H4 (cell line): ENCODE data around the gene CACNA1D. TPM values are rescaled to one million over a fixed set of nuclear protein-coding genes. Genes with fewer than 3 reads are reported as not detected.
"Not testable (repeated sequence)": the region's sequence is repeated elsewhere in the genome, so short reads cannot be mapped to it uniquely, and the experiment has no call there.

Experiments
- DNase-seq: peaks from one replicate; pipeline ENCODE4 v3.0.0-alpha.2; 2015; ENCODE audit warnings: low spot score
- total RNA-seq: library from RNA; depleted of rRNA; stranded (reverse); fragments of >200 nt; shearing (Covaris generic); gene quantifications from 2 replicates; pipeline ENCODE4 v1.2.3, GENCODE V29; 2014; rRNA removed

CACNA1D gene
- total RNA-seq = 1.3 and 1.4 TPM in 2 replicates

DNA sequence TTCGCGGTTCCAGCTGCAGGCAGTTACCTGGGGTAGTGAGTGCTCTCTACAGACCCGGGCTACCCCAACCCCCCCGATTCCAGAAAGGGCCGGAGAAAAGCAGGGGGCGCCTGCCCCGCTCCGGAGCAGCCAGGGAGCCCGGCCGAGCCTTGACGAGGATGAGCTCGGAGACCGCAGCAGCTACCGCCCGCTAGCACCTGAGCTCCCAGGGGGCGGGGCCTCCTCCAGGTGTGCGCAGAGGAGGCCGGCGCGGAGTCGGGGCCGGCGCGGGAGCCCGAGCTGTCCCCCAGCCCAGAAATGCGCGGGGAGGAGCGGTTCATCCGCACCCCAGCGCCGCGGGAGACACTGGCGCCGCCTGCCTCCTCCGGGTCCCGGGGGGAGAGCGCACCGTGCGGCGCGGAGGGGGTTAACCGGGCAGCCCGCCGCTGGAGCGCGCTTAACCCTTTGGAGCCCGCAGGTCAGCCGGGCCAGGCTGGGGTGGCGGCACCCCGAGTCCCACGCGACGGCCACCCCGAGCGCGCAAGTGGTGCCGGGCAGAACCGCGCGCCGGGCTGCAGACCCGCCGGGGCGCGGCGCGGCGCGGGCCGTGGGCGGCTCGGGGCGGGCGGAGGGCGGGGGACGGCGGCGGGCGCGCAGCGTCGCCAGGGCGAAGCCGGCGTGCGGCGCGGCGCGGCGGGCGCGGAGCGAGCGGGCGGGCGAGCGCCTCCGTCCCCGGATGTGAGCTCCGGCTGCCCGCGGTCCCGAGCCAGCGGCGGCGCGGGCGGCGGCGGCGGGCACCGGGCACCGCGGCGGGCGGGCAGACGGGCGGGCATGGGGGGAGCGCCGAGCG is at the start of gene CACNA1D:
TSS of gene CACNA1D (plus strand) at position 649 of the 829 bp plus-strand sequence. CDS start 556 bp downstream, outside the sequence.
- DNase-seq = no peak

DNA sequence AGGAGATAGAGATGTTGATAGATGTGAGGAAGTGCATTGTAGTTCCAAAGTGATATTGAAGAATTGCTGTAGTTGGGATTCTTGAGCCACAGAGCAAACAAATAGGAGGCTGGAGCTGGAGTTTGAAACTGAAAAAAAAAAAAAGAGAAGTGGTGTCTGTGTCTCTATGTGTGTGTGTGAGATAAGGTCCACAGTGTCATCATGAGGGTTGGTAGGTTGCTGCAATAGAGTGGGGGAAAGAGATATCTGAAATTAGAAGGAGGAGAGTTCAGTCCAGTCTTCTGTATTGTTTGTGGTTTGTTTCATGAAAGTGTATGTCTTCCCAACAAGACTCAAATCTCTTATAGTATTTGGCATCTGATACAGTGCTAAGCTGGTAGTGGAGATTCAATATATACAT is 37.3 kb upstream of the CACNA1D start:
- no peak for DNase-seq

DNA sequence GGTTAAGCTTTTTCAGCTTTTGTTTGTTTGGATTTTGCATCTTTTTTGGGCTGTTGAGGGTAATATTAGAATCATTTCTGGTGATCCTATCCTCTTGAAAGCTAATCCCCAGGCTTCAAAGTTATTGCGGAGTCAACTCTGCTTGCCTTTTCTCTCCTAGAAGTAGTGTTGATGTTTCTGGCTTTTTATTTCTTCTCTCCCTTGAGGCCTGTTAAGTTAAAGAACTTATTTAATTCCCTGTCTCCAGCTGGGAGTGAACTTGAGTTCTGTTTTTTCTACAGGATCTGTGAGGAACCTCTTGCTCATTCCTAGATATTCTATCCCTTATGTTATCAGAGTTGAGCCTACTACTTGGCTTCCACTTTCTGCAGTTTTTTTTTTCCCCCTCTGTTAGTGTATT is 34.1 kb upstream of the CACNA1D start:
- no peak for DNase-seq

- no peak for DNase-seq
Measured at GRCh38 chr3:53464424-53464823, 30.0 kb upstream of the CACNA1D start.

- not testable (repeated sequence) for DNase-seq
Measured at GRCh38 chr3:53469758-53470157, 24.7 kb upstream of the CACNA1D start.

- DNase-seq = no peak
Measured at GRCh38 chr3:53473422-53473821, 21.0 kb upstream of the CACNA1D start.

GRCh38 chr3:53476372-53476771 is 18.0 kb upstream of the CACNA1D start:
- DNase-seq = not testable (repeated sequence)

- not testable (repeated sequence) for DNase-seq
Measured at GRCh38 chr3:53477689-53478088, 16.7 kb upstream of the CACNA1D start.

DNA sequence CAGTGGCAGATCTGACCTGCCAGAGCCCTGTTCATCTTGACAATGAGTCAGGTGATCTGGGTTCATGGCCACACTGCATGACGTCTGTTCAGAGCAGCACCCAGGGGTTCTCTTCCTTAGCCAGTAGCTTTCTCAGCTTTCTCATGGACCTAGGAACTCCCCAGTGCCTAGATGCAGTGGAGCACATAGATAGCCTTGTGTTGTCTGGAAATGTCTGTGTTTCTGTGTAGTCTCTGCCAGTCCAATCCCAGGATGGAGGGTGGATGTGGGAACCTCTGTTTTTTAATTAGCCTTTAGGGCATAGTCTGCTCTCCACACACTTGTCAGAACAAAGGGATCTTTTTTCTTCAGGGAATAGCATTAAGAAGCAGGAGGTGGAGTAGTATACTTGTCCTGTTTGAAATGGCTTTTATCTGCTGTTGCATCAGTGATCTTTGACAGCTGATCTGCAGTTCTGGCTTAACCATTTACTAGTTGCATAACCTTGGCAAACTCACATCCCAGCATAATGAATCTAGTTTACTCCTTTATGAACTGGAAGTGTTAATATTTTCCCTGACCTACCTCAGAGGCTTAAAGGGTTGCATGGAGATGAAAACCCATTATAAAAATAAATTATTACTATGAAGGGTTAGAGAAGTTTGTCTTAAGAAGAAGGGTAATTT is 16.1 kb upstream of the CACNA1D start:
- no peak for DNase-seq

DNA sequence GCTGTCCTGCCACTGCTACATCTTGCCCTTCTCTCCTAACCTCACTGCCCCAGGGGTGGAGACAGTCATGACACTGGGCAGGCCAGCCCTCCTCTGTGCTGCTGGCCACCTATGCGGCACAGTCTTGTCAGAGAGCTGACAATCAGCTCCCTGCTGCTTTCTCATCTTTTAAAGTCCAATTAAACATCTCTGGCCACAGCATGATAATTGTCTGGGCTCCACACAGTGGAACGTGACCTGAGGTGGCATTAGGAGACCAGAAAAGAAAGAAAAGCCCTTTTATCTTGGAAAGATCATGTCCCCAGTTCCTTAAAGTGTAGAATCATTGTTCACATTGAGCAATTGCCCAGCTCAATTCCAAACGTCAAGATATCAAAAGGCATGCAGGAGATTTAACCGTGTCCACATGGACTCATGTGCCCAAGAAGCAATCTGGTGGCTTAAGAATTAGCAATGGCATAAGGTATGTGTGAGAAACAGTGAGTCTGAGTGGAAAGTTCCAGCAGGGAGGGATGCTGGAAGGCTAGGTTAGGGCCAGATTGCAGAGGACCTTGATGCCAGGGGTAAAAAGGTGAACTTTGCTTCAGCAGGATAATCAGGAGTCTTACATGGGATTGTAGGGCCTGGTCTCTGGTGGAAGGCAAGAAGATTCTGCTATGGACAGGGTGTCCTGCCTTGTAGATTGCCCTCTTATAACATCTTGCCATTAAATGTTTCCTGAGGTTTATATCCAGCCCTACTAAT is 15.3 kb upstream of the CACNA1D start:
- DNase-seq = no peak

DNA sequence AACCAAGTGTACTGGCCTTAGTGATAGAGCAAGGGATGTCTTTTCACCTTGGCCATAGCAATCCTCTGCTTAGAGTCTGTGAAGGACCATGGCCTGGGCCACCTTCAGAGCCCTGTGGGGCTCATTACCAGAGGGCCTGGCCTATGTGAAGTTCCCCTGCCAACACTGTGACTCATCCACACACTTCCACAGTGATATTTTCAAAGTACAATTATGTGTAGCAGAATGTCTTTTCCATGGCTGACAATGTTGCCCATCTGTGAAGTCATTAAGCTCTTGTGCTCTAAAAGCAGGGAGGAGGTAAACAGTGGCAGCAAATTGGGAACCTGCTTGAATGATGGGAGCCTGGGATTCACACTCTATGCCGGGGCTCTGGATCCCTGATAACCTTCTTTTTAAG is 12.2 kb upstream of the CACNA1D start:
- no peak for DNase-seq

DNA sequence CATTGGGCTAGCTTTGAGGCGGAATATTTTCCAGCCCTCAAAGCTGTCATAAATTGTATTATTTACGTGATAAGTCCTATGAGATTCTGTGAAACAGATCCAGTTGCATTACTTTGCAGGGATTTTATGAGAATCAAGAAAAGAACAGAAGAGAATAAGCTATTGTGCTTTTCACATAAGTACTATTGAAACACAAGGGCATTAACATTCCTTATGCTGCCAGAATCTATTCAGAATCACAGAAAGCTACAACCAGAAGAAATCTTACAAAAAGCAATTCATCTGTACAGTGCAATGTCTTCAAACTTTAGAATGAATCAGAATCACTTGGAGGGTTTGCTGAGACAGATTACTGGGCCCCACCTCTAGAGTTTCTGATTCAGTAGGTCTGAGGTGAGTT is 10.6 kb upstream of the CACNA1D start:
- no peak for DNase-seq

- DNase-seq = no peak
Measured at GRCh38 chr3:53484984-53485383, 9.4 kb upstream of the CACNA1D start.

- DNase-seq = no peak
Measured at GRCh38 chr3:53485675-53486403, 8.6 kb upstream of the CACNA1D start.

DNA sequence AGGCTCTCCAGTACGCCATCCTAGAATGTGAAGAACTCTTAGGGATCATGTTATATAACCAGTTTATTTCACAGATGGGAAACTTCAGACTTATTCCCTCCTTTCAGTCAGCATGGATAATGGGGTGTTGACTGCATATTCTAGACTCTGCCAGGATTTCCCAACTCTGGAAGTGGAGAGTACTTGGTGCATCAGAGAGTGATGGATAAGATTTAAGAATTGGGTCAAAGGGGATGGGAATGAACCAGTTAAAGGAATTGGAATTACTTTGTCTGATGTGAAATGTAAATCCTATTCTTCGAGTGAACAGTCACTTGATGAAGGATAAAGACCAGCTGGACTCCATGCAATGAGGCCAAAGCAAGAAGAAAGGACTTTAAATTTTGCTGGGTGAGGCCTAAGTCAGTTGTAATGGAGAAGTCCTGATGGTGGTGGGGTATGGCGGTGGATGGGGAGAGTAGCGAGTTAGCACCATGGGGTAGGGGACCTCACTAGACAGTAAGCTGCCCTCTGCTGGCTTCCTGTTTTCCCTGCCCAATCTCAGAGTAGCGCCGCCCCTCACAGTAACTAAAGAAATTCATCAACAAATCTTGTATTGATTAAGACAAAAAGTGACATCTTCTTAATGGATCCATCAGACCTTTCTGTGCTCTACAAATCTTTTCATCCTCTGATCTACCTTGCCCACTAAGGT is 7.3 kb upstream of the CACNA1D start:
- no peak for DNase-seq

DNA sequence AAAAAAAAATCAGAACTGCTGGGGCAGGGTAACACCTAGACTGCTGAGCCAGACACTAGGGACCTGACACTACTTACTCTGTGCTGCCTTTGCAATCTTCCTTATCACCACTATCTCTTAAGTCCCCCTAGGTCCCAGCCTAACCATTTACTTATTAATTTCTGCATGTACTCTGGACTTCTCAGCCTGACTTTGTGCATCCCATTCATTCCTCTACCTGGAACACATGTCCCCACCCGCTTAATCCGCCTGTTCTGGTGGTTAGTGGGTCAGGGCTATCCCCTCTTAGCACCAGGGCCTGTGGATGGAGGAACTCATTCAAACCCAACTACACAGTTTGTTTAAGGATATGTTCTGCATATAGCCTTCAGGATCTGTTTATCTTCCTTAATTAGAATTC is 5.0 kb upstream of the CACNA1D start:
- no peak for DNase-seq

DNA sequence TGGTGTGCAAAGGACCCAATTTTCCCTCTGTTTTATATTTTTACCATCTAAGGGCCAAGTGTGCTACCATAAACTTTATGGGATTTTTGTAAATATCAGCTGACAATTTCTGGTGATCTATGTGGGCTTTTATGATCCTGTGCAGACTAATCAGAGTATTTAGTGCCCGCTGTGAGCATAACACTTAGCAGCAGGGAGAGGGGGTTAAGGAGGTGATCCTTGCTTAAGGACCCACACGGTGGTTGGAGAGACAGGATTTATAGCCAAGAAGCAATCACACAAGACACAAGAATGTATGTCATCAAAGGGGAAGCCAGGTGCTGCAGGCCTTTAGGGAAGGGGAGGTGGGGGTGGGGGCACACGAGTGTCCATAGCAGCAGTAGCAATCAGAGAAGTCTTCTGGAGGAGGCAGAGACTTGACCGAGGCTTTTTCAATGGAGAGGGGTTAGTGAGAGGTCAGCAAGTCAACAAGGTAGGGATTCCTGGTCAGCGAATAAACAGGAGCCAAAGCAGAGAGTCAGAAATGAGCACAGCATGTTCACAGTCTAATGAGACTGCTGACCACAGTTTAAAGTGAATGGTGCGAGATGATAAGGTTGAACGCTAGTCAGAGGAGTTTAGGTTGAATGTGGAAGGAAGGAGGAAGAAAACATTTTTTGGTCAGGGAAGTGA is 4.5 kb upstream of the CACNA1D start:
- no peak for DNase-seq

- no peak for DNase-seq
Measured at GRCh38 chr3:53490459-53490968, 3.9 kb upstream of the CACNA1D start.

GRCh38 chr3:53491276-53491675 is 3.1 kb upstream of the CACNA1D start:
- DNase-seq = no peak

GRCh38 chr3:53493595-53493962 is 832 bp upstream of the CACNA1D start:
- DNase-seq = no peak

DNA sequence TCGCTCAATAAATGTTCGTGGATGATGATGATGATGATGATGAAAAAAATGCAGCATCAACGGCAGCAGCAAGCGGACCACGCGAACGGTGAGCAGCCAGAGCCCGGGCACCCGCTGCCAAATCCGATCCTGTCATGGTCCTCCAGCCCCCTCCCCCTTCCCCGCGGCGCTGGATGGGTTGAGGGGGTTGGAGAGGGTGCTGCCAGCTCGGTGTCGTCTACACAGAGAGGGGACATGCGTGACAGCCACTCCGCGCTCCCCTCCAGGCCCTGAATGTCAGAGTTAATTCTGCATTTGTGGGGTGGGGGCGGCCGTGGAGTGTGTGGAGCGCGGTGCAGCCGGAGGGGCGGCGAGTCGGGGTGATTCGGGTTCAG is 722 bp downstream of the CACNA1D start:
- DNase-seq = no peak
